ENCODE data around the gene AAR2. TPM values are rescaled to one million over a fixed set of nuclear protein-coding genes. Genes with fewer than 3 reads are reported as not detected.

Gene AAR2
- total RNA-seq, 1 experiment from 2014 or later, result 36.9 TPM

DNA sequence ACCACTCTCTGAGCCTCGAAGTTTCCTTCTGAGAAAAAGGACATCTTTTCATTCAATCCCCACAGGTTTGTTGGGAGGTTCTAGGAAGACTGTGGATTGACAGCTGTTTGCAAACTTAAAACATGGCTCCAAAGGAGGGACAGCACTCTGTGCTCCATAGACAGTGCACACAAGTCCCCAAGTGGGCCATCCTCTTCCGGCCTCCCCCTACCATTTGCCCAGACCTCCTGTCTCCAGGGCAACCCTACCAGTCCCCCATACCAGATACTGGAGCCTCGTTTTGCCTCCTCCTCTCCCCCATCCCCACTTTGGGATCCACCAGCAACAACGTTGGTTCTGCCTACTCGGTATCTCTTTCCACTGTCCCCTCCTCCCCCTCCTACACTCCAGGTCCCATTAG is 61.4 kb downstream of the AAR2 start:
- Histone ChIP-seq H3K9me3 (ENCODE audit: control insufficient read depth, low read depth, low read length) (no peaks in the 10 kb centered on the region), H2AK5ac (ENCODE audit: insufficient read length, low read length) (no peak overlapping the region), H3K27me3 (ENCODE audit: insufficient read depth, low read length) (no peaks in the 10 kb centered on the region), H3K79me1 (ENCODE audit: insufficient read depth, low read depth, low read length, poor library complexity, severe bottlenecking) (no peaks in the 10 kb centered on the region), H3T11ph (ENCODE audit: low read length) (no peak overlapping the region), H3K56ac (ENCODE audit: insufficient read length, low read depth, low read length) (no peak overlapping the region), H3K23ac (ENCODE audit: insufficient read length, low read depth, low read length) (no peak overlapping the region), H3K79me2 (ENCODE audit: insufficient read depth, low read length) (no peaks in the 10 kb centered on the region), H3K4me1 (ENCODE audit: insufficient read depth, low read length) (no peaks in the 10 kb centered on the region), H3K27ac (ENCODE audit: insufficient read length, low read depth, low read length) (no peak overlapping the region), H2BK120ac (ENCODE audit: low read depth, low read length, poor library complexity, severe bottlenecking) (no peak overlapping the region), H3K14ac (ENCODE audit: insufficient read depth, low read length) (no peak overlapping the region), H3K4ac (ENCODE audit: low read depth, low read length) (no peak overlapping the region), H3K23me2 (ENCODE audit: insufficient read length, low read depth, low read length, poor library complexity, severe bottlenecking) (no peaks in the 10 kb centered on the region), H2BK20ac (ENCODE audit: low read depth, low read length, poor library complexity, severe bottlenecking) (no peak overlapping the region), H3K4me2 (ENCODE audit: insufficient read depth, insufficient read length, low read length) (no peak overlapping the region), H2BK15ac (ENCODE audit: low read depth, low read length) (no peak overlapping the region), H4K20me1 (ENCODE audit: control insufficient read depth, insufficient read depth, insufficient read length) (no peaks in the 10 kb centered on the region), H3K9ac (ENCODE audit: extremely low read depth, insufficient read length, low read length) (no peak overlapping the region), H4K91ac (ENCODE audit: insufficient read length, low read depth, low read length) (no peak overlapping the region), H2BK5ac (ENCODE audit: insufficient read length, low read length) (no peak overlapping the region), H2BK12ac (ENCODE audit: insufficient read length, low read depth, low read length) (no peak overlapping the region), H4K8ac (replicated peaks; ENCODE audit: insufficient read length, low read depth, low read length) (no peak overlapping the region), H4K5ac (ENCODE audit: insufficient read length, low read depth, low read length) (no peak overlapping the region), H2AFZ (ENCODE audit: low read length) (no peak overlapping the region), H3K18ac (ENCODE audit: insufficient read length, low read depth, low read length) (no peak overlapping the region)
- Mint-ChIP-seq H3K4me3 (no peak overlapping the region), H3K9me3 (no peaks in the 10 kb centered on the region), H3K27me3 (ENCODE audit: low read depth) (peaks cover 27% of the 10 kb centered on the region), H3K27ac (no peak overlapping the region; a peak in 1 of 7 replicates), H3K4me1 (peaks cover 0 to under 1% of the 10 kb centered on the region in 2 experiments; a peak in 2 of 4 replicates), H3K36me3 (ENCODE audit: insufficient read depth in 1 of 3, low read depth in 3 of 3) (no peaks in the 10 kb centered on the region)
- TF ChIP-seq, protein P1, sequence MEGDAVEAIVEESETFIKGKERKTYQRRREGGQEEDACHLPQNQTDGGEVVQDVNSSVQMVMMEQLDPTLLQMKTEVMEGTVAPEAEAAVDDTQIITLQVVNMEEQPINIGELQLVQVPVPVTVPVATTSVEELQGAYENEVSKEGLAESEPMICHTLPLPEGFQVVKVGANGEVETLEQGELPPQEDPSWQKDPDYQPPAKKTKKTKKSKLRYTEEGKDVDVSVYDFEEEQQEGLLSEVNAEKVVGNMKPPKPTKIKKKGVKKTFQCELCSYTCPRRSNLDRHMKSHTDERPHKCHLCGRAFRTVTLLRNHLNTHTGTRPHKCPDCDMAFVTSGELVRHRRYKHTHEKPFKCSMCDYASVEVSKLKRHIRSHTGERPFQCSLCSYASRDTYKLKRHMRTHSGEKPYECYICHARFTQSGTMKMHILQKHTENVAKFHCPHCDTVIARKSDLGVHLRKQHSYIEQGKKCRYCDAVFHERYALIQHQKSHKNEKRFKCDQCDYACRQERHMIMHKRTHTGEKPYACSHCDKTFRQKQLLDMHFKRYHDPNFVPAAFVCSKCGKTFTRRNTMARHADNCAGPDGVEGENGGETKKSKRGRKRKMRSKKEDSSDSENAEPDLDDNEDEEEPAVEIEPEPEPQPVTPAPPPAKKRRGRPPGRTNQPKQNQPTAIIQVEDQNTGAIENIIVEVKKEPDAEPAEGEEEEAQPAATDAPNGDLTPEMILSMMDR (conservative IDR thresholded peaks at IDR 0.05), result no peak
- DNase-seq, result no peak
- WGBS (ENCODE audit: extremely low coverage, insufficient read length, low lambda C conversion rate), result no CpG with 5 or more reads among the region's 5 CpGs

Measured in H9 (cell line).